GM12878 (cell line): ENCODE results near the gene HHIPL1.

ENCODE experiments used
- ATF7 ChIP-seq: fragments of 450-650 bp; IDR thresholded peaks from 2 replicates; pipeline ENCODE4 v1.6.1; 2016; ENCODE audit warnings: low read depth, mild to moderate bottlenecking
- NFYB ChIP-seq: IDR thresholded peaks from 2 replicates; pipeline ENCODE4 v1.6.1; 2011; ENCODE audit warnings: low read depth, mild to moderate bottlenecking, low read length, improper control_type of control experiment, moderate library complexity; ENCODE audit not compliant: insufficient read depth
- TF ChIP-seq, protein P1 (sequence below): fragments of 450-650 bp; IDR thresholded peaks from 2 replicates; pipeline ENCODE4 v1.6.1; 2016; ENCODE audit warnings: mild to moderate bottlenecking
- TF ChIP-seq, protein P2 (sequence below): fragments of 450-650 bp; IDR thresholded peaks from 2 replicates; pipeline ENCODE4 v1.6.1; 2018; ENCODE audit warnings: mild to moderate bottlenecking, low read depth, moderate library complexity; ENCODE audit not compliant: partially characterized antibody

DNA sequence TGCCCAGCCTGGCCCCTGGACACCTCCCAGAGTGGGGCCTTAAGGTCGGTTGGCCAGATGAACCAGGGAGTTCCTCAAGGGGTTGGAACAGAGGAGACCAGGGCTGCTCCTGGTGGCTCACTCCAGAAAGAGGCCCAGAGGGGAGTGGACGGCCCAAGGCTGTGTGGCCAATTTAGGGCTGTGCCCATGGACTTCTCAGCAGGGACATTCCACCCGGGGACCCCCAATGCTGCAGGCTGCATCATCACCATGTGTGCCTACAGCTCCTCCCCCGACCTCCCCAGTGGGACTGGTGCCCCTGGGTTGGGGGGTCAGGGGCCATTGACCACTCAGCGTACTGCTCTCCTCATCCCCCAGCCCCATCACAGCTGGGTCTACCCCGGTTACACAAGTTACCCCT lies 21.6 kb downstream of the HHIPL1 start:
- TF ChIP-seq, protein P1, sequence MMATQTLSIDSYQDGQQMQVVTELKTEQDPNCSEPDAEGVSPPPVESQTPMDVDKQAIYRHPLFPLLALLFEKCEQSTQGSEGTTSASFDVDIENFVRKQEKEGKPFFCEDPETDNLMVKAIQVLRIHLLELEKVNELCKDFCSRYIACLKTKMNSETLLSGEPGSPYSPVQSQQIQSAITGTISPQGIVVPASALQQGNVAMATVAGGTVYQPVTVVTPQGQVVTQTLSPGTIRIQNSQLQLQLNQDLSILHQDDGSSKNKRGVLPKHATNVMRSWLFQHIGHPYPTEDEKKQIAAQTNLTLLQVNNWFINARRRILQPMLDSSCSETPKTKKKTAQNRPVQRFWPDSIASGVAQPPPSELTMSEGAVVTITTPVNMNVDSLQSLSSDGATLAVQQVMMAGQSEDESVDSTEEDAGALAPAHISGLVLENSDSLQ, result no peak
- TF ChIP-seq ATF7 (no peak), NFYB (no peak)
- TF ChIP-seq, protein P2, sequence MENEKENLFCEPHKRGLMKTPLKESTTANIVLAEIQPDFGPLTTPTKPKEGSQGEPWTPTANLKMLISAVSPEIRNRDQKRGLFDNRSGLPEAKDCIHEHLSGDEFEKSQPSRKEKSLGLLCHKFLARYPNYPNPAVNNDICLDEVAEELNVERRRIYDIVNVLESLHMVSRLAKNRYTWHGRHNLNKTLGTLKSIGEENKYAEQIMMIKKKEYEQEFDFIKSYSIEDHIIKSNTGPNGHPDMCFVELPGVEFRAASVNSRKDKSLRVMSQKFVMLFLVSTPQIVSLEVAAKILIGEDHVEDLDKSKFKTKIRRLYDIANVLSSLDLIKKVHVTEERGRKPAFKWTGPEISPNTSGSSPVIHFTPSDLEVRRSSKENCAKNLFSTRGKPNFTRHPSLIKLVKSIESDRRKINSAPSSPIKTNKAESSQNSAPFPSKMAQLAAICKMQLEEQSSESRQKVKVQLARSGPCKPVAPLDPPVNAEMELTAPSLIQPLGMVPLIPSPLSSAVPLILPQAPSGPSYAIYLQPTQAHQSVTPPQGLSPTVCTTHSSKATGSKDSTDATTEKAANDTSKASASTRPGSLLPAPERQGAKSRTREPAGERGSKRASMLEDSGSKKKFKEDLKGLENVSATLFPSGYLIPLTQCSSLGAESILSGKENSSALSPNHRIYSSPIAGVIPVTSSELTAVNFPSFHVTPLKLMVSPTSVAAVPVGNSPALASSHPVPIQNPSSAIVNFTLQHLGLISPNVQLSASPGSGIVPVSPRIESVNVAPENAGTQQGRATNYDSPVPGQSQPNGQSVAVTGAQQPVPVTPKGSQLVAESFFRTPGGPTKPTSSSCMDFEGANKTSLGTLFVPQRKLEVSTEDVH, result no peak
